ENCODE results near the gene ASCC3.

ASCC3 gene

GRCh38 chr6:100488244-100488643 is 392.9 kb downstream of the ASCC3 start:
- DNase-seq, result no peak

GRCh38 chr6:100487638-100488037 is 393.5 kb downstream of the ASCC3 start:
- no peak for DNase-seq

GRCh38 chr6:100485268-100485667 is 395.9 kb downstream of the ASCC3 start:
- DNase-seq, result no peak

- no peak for DNase-seq
Observed at GRCh38 chr6:100484474-100484873, 396.7 kb downstream of the ASCC3 start.

- no peak for DNase-seq
Observed at GRCh38 chr6:100482698-100483097, 398.4 kb downstream of the ASCC3 start.

DNA sequence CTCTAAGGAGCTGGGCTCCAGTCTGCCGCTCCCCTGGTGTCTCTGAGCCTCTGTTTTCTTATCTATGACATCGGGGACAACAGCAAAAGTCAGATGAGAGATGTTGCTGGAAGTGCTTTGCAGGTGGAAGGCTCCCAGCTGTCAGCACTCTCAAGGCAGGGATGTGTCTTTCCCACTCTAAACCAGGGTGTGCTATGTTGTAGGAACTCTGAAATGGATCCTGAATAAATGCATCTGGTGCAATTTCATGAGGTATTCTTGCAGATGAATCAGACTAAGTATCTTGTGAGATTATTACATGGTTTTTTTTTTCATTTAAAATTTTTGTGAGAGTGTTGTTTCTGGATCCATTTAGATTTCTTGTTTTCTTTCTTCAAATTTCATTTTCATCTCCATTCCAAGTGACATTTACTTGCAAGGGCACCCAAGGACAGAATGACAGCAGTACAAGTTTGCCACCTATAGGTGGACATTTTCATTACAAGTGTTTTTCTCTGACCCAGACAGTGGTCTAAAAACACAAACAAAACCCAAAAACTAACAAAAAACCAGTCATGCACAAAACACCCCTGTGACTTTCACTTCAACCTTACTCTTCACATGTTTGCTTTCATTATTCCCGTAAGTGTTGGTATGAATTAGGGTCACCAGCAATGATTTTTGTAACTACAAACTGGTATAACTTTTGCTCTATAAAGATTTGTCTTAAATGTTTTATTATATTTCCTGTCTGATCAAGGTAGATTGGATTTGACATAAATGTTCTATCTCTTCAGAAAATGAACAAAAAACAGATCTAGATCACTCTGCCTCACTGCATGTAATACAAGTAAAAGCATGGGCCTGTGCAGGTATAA is 401.7 kb downstream of the ASCC3 start:
- no peak for DNase-seq

DNA sequence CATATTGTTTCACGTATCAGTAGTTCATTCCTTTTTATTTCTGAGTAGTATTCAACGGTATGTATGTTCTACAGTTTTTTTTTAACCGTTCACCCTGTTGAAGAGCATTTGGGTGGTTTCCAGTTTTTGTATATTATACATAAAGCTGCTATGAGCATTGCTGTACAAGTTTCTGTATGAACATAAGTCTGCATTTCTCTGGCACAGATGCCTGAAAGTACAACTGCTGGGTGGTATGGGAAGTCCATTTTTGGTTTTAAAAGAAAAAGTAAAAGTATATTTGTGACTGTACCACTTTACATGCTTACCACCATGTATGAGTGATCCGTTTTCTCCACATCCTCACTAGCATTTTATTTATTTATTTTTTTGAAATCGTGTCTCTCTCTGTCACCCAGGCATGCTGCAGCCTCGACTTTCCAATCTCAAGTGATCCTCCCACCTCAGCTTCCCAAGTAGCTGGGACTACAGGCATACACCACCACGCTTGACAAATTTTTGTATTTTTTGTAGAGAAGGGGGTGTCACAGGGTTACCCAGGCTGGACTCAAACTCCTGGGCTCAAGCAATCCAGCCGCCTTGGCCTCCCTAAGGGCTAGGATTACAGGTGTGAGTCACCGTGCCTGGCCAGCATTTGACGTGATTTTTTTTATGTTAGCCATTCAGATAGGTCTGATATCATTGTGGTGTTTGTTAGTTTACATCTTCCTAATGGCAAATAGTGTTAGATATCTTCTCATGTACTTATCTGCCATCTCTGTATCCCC is 405.4 kb downstream of the ASCC3 start:
- no peak for DNase-seq

DNA sequence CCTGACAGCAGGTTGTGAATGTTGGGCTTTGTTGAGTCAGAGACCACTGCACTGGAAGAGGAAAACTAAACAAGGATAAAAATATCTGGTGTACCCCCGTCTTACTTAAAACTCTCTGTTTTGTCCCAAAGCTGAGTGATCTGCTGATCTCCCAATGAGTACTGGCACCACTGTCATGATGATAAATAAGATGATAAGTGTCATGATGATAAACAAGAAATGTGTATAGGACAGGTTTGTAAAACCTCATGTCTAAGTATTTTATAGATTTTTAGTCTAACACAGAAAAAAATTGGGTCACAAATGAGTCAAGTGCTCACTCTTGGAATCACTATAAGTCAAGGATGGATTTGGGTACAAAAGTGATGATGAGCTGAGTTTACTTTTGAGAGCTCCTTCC is 407.9 kb downstream of the ASCC3 start:
- no peak for DNase-seq

DNA sequence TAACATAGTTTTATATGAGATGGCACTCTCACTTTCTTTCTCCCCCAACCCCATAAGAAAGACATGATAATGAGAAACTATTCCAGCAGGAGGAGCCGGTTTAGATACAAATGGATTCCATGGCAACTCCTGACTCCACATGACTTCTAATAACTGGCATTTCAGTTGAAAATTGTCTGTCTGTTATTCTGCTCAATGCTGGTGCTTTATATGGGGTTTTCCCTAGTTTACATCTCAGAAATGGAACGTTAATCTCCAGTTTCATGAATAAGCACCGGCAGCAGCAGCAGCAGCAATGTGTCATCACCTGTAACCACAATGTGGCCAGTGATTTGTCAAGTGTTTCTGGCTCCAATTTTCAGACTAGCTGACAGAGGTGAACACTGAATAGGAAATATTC is 408.5 kb downstream of the ASCC3 start:
- DNase-seq, result no peak

DNA sequence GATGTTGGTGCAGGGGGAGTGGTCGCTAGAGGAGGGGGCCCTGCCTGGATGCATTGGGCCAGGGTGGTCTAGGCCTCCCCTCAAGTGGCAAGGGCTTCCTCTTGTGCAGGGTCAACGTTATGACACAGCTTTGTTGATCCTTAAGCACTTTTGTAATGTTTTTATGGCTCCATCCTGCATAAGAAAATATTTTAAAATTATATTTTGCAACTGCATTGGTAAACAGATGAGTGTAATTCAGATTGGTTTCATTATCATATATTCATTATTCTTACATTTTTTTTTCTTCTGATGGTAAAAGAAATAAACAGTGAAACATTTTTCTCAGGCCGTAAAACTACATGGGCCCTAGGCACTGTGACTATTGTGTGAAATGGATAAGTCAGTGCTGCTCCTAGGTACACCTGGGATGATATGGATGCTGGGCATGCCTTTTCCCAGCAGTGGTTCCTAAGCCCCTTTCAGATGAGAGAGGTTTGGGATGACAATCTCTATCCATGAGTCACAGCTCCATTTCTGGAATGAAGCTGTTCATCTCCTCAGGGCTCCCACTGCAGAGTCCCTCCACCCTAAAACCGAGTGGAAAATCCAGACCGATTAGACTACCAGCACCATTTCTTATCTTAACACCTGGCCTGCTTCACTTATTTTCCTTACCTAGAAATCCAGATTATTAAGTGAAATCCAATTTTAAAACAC is 410.6 kb downstream of the ASCC3 start:
- no peak for DNase-seq

GRCh38 chr6:100469101-100469859 is 411.8 kb downstream of the ASCC3 start:
- DNase-seq, result no peak

- DNase-seq, result no peak
Observed at GRCh38 chr6:100468016-100468622, 413.0 kb downstream of the ASCC3 start.

DNA sequence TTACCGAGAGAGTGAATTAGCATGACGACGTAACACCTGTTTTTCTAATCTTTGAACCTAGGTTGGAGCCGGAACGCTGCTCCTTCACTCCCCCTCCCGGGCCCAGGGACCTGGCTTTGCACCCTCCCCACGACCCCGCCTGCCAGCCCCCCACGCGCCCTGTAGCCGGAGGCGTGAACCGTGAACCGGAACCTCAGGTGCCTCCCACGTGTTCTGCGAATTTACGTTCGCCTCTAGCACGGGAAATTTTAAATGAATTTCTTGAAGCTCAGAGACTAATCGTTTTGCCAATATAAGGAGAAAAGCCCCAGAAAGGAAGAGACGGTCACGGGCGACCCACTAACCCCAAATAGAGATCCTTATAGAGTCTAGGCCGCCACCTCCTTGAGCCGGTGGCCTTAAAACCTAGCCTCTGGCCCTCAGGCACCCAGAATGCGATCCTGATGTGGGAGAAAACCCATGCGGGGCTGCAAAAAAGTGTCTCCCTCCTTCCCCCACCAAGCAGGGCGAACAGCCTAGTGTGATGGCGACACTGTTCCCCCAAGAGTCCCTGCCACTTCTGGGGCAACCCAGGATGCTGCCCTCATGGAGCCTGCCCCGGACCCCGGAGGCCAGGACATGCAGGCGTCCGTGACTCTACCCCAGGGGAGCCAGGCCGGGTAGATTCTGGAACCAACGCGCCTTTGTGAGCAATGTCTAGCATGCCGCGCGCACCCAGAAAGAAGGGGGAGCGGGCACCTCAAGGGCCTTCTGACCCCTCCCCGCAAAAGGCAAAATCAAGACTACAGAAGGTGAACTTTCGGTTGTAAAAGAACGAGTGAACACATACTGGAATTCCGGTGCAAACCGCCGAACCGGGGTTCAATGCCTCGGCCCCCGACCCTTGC is 413.8 kb downstream of the ASCC3 start:
- no peak for DNase-seq

DNA sequence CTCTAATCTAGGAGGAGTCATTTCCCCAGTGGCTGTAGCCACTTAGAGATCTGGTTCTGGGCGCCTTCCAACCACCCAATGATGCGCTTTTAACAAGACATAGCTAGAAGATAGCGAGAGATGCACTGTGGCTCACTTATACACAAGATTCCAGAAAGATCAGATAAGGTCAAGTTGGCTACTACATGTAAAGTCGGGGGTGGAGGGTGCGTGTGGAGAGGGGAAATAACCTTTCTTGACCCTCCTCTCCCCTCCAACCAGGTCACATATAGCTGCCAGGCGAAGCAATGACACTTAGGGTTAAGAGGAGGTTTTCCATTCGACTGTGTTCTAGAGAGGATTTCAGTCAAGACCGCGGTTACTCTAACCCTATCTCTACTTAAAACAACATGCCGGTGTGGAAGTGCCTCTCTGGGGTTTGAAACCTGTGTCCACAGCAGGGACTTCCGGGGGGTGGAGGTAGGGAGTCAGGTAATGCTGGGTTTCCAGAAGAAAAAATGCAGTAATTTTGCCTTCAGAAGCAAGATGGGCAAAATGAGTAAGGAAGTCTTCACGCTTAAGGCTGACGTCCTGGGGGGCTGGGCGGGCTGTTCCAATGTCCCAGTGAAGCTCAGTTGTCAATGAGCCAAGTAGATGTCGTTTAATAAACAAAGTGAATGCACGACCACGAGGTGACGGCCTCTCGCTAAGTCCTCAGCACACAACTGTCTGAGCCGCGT is 414.6 kb downstream of the ASCC3 start:
- no peak for DNase-seq

DNA sequence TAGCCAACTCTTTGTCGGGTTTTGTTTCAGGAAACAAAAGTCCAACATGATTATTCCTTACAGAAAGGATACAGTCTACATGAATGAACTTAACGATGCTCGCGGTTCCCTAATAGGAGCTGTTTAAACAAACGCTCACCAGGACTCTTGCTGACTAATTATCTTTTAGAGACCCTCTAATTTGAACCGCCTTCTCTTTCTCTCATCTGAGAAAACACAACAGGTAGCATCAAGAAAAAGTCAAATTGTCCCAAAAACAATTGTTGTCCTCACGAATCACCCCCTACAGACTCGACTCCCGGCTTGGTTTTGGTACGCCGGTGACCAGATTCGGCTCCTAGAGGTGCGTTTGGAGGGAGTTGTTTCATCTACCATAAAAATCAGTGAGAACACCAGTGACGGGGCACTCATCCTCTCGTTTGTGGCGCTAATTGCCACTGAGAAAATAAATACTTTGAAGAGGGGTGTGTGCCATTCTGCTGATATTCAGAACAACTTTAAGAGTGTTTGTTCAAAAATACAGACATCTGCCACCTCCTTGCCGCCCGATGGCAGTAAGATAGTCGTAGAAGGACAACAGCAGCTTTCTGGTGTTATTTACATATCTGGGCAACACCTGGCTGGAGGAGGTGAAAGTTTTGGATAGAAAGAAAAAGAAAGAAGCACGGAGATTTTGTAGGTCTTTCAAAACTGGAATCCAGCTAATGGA is 415.3 kb downstream of the ASCC3 start:
- no peak for DNase-seq

GRCh38 chr6:100464903-100465700 is 416.0 kb downstream of the ASCC3 start, which contains the start of gene SIM1:
Gene SIM1 (minus strand): TSS chr6:100464921. CDS start chr6:100463468, 1,453 bp downstream.
- DNase-seq, result no peak

GRCh38 chr6:100464162-100464851 is 416.8 kb downstream of the ASCC3 start:
- no peak for DNase-seq

GRCh38 chr6:100463630-100464161 is 417.4 kb downstream of the ASCC3 start:
- DNase-seq, result no peak

All from activated effector memory CD4-positive, alpha-beta T cell treated with anti-CD3 and anti-CD28 coated beads, Interleukin-2, amount 50 U/mL, for 16 hours (primary cell).